Mesendoderm (in vitro differentiated cells): ENCODE results near the gene DOCK9.

Experiments
- DNase-seq: peaks from one replicate; pipeline ENCODE4 v3.0.0; 2013
- H2AK5ac ChIP-seq: 2 replicates; pipeline ENCODE4 v1.6.1; 2013; ENCODE audit warnings: low read length, inconsistent platforms
- H2BK120ac ChIP-seq: 2 replicates; pipeline ENCODE4 v1.6.1; 2013; ENCODE audit warnings: low read depth, mild to moderate bottlenecking, low read length, moderate library complexity, mixed read lengths
- H2BK15ac ChIP-seq: replicated peaks from 2 replicates; pipeline ENCODE4 v1.6.1; 2013; ENCODE audit warnings: low read depth, mild to moderate bottlenecking, moderate library complexity
- H2BK5ac ChIP-seq: 2 replicates; pipeline ENCODE4 v1.6.1; 2013; ENCODE audit warnings: low read length, inconsistent platforms
- H3K18ac ChIP-seq: 2 replicates; pipeline ENCODE4 v1.6.1; 2013; ENCODE audit warnings: mild to moderate bottlenecking, low read length, mixed read lengths
- H3K23ac ChIP-seq: one replicate; pipeline ENCODE4 v1.6.1; 2013; ENCODE audit warnings: low read length
- H3K27ac ChIP-seq: 2 replicates; pipeline ENCODE4 v1.5.1; 2013; ENCODE audit warnings: low read depth, mild to moderate bottlenecking, inconsistent platforms, low read length, moderate library complexity
- H3K27me3 ChIP-seq: 2 replicates; pipeline ENCODE4 v1.6.1; 2013; ENCODE audit warnings: low read length, control low read depth, mild to moderate bottlenecking, inconsistent platforms; ENCODE audit not compliant: insufficient read depth, poor library complexity
- H3K36me3 ChIP-seq: 2 replicates; pipeline ENCODE4 v1.6.1; 2013; ENCODE audit warnings: low read length, inconsistent platforms; ENCODE audit not compliant: control insufficient read depth, insufficient read depth
- H3K4ac ChIP-seq: one replicate; pipeline ENCODE4 v1.6.1; 2013; ENCODE audit warnings: low read depth, mild to moderate bottlenecking, low read length, moderate library complexity
- H3K4me1 ChIP-seq: 2 replicates; pipeline ENCODE4 v1.6.1; 2013; ENCODE audit warnings: low read depth, low read length, inconsistent platforms; ENCODE audit not compliant: control insufficient read depth
- H3K4me2 ChIP-seq: 2 replicates; pipeline ENCODE4 v1.6.1; 2013; ENCODE audit warnings: low read length
- H3K4me3 ChIP-seq: 2 replicates; pipeline ENCODE4 v1.5.1; 2013; ENCODE audit warnings: mild to moderate bottlenecking, low read length
- H3K56ac ChIP-seq: one replicate; pipeline ENCODE4 v1.6.1; 2013; ENCODE audit warnings: low read length
- H3K79me1 ChIP-seq: 2 replicates; pipeline ENCODE4 v1.6.1; 2013; ENCODE audit warnings: low read length, inconsistent platforms
- H3K79me2 ChIP-seq: 2 replicates; pipeline ENCODE4 v1.6.1; 2013; ENCODE audit warnings: mild to moderate bottlenecking, low read length; ENCODE audit not compliant: control insufficient read depth, insufficient read depth
- H3K9ac ChIP-seq: 2 replicates; pipeline ENCODE4 v1.6.1; 2013; ENCODE audit warnings: low read length, inconsistent platforms
- H4K5ac ChIP-seq: one replicate; pipeline ENCODE4 v1.6.1; 2013; ENCODE audit warnings: low read length
- H4K8ac ChIP-seq: one replicate; pipeline ENCODE4 v1.6.1; 2013; ENCODE audit warnings: low read depth, mild to moderate bottlenecking, control low read depth, low read length, moderate library complexity
- WGBS: extraction: QIAGEN DNeasy Blood & Tissue Kit; methylation state at CpG from one replicate; pipeline ENCODE4 v1.1.7; 2013; ENCODE audit warnings: low lambda C conversion rate, missing lambda C conversion rate; ENCODE audit not compliant: insufficient coverage; ENCODE audit errors: extremely low coverage; 5-methylcytosine and 5-hydroxymethylcytosine counted together

DOCK9 gene

GRCh38 chr13:98927951-98928927 lies 49.6 kb downstream of the DOCK9 start:
- no peak overlapping the region for H4K8ac ChIP-seq
- H3K4me2 ChIP-seq = no peak overlapping the region
- H3K4me1 ChIP-seq = no peaks in the 10 kb centered on the region
- no peaks in the 10 kb centered on the region for H3K79me1 ChIP-seq
- no peak overlapping the region for H3K27ac ChIP-seq
- H3K56ac ChIP-seq = no peak overlapping the region
- H4K5ac ChIP-seq = no peak overlapping the region
- no peak overlapping the region for H2BK5ac ChIP-seq
- no peaks in the 10 kb centered on the region for H3K27me3 ChIP-seq
- H3K9ac ChIP-seq = no peak overlapping the region
- no peak overlapping the region for H2AK5ac ChIP-seq
- no peak overlapping the region for H3K23ac ChIP-seq
- WGBS = no CpG with 5 or more reads among the region's 2 CpGs
- no peak overlapping the region for H3K4me3 ChIP-seq
- peak; percentile 91 for DNase-seq
- H2BK120ac ChIP-seq = no peak overlapping the region
- no peaks in the 10 kb centered on the region for H3K36me3 ChIP-seq
- peak overlapping the region; percentile 80 for H3K18ac ChIP-seq
- H3K4ac ChIP-seq = no peak overlapping the region
- no peak overlapping the region for H2BK15ac ChIP-seq
- no peaks in the 10 kb centered on the region for H3K79me2 ChIP-seq

GRCh38 chr13:98925949-98926348 lies 51.9 kb downstream of the DOCK9 start:
- H3K36me3 ChIP-seq = no peaks in the 10 kb centered on the region
- no peak overlapping the region for H3K56ac ChIP-seq
- no peak overlapping the region for H3K4me3 ChIP-seq
- no peak overlapping the region for H2AK5ac ChIP-seq
- no peak overlapping the region for H3K9ac ChIP-seq
- H4K8ac ChIP-seq = no peak overlapping the region
- H3K79me2 ChIP-seq = no peaks in the 10 kb centered on the region
- no peak overlapping the region for H2BK15ac ChIP-seq
- no peak overlapping the region for H3K18ac ChIP-seq
- DNase-seq = peak; percentile 38
- no peak overlapping the region for H3K4me2 ChIP-seq
- H3K27ac ChIP-seq = no peak overlapping the region
- H3K23ac ChIP-seq = no peak overlapping the region
- H2BK120ac ChIP-seq = no peak overlapping the region
- no CpG with 5 or more reads among the region's 4 CpGs for WGBS
- H3K4ac ChIP-seq = no peak overlapping the region
- no peak overlapping the region for H2BK5ac ChIP-seq
- no peak overlapping the region for H4K5ac ChIP-seq
- H3K79me1 ChIP-seq = no peaks in the 10 kb centered on the region
- H3K4me1 ChIP-seq = no peaks in the 10 kb centered on the region
- no peaks in the 10 kb centered on the region for H3K27me3 ChIP-seq

- no peak overlapping the region for H2BK5ac ChIP-seq
- H3K36me3 ChIP-seq = no peaks in the 10 kb centered on the region
- no peaks in the 10 kb centered on the region for H3K27me3 ChIP-seq
- no peak overlapping the region for H3K4me2 ChIP-seq
- DNase-seq = no peak
- H3K27ac ChIP-seq = no peak overlapping the region
- H3K4ac ChIP-seq = no peak overlapping the region
- H2BK120ac ChIP-seq = no peak overlapping the region
- H3K56ac ChIP-seq = no peak overlapping the region
- H3K18ac ChIP-seq = no peak overlapping the region
- WGBS = 100% methylated on average over 2 of the region's 11 CpGs
- H4K5ac ChIP-seq = no peak overlapping the region
- no peak overlapping the region for H2BK15ac ChIP-seq
- no peaks in the 10 kb centered on the region for H3K79me1 ChIP-seq
- peak overlapping the region; percentile 39 for H4K8ac ChIP-seq
- H3K23ac ChIP-seq = no peak overlapping the region
- H3K79me2 ChIP-seq = no peaks in the 10 kb centered on the region
- H3K4me1 ChIP-seq = no peaks in the 10 kb centered on the region
- H2AK5ac ChIP-seq = no peak overlapping the region
- H3K9ac ChIP-seq = no peak overlapping the region
- no peak overlapping the region for H3K4me3 ChIP-seq
These were observed 54.0 kb downstream of the DOCK9 start for GRCh38 chr13:98923641-98924397.

- Histone ChIP-seq H2AK5ac (no peak overlapping the region), H3K27ac (no peak overlapping the region), H3K4me1 (no peaks in the 10 kb centered on the region), H4K5ac (no peak overlapping the region), H3K36me3 (no peaks in the 10 kb centered on the region), H3K79me1 (no peaks in the 10 kb centered on the region), H3K4me2 (no peak overlapping the region), H3K18ac (no peak overlapping the region), H2BK5ac (no peak overlapping the region), H3K27me3 (no peaks in the 10 kb centered on the region), H2BK120ac (no peak overlapping the region), H3K56ac (no peak overlapping the region), H3K79me2 (no peaks in the 10 kb centered on the region), H2BK15ac (no peak overlapping the region), H3K23ac (no peak overlapping the region), H3K9ac (no peak overlapping the region), H3K4me3 (no peak overlapping the region), H4K8ac (no peak overlapping the region), H3K4ac (no peak overlapping the region)
- no CpG with 5 or more reads among the region's 4 CpGs for WGBS
- DNase-seq = no peak
These were observed 55.6 kb downstream of the DOCK9 start for GRCh38 chr13:98922306-98922705.

GRCh38 chr13:98921786-98922185 lies 56.1 kb downstream of the DOCK9 start:
- Histone ChIP-seq H3K9ac (no peak overlapping the region), H3K36me3 (no peaks in the 10 kb centered on the region), H3K4me2 (no peak overlapping the region), H3K27me3 (no peaks in the 10 kb centered on the region), H3K79me1 (no peaks in the 10 kb centered on the region), H3K23ac (no peak overlapping the region), H3K27ac (no peak overlapping the region), H3K4me1 (no peaks in the 10 kb centered on the region), H3K4me3 (no peak overlapping the region), H3K4ac (no peak overlapping the region), H3K79me2 (no peaks in the 10 kb centered on the region), H3K56ac (no peak overlapping the region), H2BK15ac (no peak overlapping the region), H4K5ac (no peak overlapping the region), H2BK120ac (no peak overlapping the region), H4K8ac (no peak overlapping the region), H2BK5ac (no peak overlapping the region), H3K18ac (no peak overlapping the region), H2AK5ac (no peak overlapping the region)
- no CpG with 5 or more reads among the region's 5 CpGs for WGBS
- DNase-seq = no peak
